Sciatic nerve (tissue), 2 donors: ENCODE data around the gene IRF8. TPM values are rescaled to one million over a fixed set of nuclear protein-coding genes. Genes with fewer than 3 reads are reported as not detected.

Source experiments
- ATAC-seq: fragments of 200-7000 bp; cut with Tn5 transposase; one replicate; pipeline ENCODE4 v1.9.1; 2020; ENCODE audit warnings: mild to moderate bottlenecking, moderate library complexity
- DNase-seq: peaks from one replicate; pipeline ENCODE4 v3.0.0-alpha.2; 2020; ENCODE audit warnings: low spot score
- intact Hi-C: fragments of 100-400 bp; cut with DNase I; formaldehyde crosslinking; loops from one replicate; pipeline ENCODE4 v1.14.2; 2022
- microRNA-seq: library from miRNA; unstranded; fragments of <30 nt; microRNA quantifications from one replicate; pipeline ENCODE4 v1.2.0, GENCODE V29; 2020
- total RNA-seq: library from RNA; stranded (reverse); fragmentation: NEBNext Ultra II Directional; extraction: Animal tissue kit (Norgen Biotek cat#: 25700); gene quantifications from one replicate; pipeline ENCODE4 v1.2.1, GENCODE V29; 2021
- donor health status: DM: no; HTN: no; CAD: no.
- donor health status: DM: no; HTN: no; CAD: no.

Gene IRF8
- total RNA-seq, 1 donor from 2014 or later: 19.1 TPM

- intact Hi-C loops: no loop called here
- no peak for DNase-seq
- no peak for ATAC-seq
Measured at GRCh38 chr16:85965125-85965524, 66.2 kb downstream of the IRF8 start.

DNA sequence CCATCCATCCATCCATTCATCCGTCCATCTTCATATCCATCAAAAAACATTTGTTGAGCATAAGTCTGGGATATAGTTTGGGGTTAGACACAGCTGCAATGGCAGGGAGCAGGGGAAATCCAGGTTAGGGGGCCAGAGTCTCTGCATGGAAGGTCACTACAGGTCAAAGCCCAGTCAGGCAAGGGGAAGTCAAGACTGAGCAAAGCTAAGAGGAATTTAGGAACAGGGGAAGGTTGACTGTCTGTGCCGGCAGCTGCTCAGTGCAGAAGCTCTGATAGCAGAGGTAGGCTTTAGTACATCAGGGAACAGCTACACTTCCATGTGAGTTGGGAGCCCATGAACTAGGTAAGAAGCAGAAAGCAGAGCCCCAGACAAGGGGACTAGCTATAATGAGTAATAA, 68.1 kb downstream of the IRF8 start:
- DNase-seq (no peak), ATAC-seq (no peak)
- intact Hi-C loops: no loop called here

DNA sequence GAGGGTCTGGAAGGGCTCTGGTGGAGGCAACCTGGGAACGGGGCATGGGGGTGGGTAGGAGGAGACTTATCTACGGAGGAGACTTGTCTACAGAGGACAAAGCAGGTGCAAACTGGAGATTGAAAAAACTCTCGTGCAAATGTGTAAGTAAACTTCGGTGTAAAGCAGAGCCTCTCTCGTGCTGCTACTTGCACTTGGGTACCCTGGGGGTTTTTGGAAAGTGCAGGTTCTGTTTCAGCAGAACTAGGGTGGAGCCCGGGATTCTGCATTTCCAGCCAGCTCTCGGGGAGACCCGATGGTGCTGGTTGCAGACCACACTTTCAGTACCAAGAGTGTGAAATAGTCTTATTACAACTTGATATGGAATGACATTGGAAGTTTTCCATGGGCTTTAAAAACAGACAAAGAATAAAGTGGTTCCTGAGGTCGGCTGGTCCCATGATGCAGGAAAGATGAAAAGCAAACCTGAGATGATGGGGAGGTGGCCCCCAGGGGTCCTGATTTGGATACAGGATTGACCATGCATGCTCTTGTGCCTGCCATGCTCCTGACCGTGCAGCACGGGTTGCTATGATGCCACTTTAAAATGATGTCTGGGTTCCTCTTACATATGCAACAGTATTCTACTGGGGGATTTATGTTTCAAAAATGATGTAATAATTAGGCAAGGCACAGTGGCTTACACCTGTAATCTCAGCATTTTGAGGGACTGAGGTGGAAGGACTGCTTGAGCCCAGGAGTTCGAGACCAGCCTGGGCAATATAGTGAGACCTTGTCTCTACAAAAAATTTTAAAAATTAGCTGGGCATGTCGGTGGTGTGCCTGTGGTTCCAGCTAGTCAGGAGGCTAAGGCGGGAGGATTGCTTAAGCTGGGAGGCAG, 69.3 kb downstream of the IRF8 start:
- intact Hi-C loops: no loop called here
- ATAC-seq (no peak), DNase-seq (no peak)

GRCh38 chr16:85969159-85969558, 70.2 kb downstream of the IRF8 start:
- intact Hi-C loops: no loop called here
- DNase-seq: no peak

GRCh38 chr16:85969591-85969990, 70.6 kb downstream of the IRF8 start:
- ATAC-seq (peak; percentile 59), DNase-seq (no peak)
- intact Hi-C loops: no loop called here

More at GRCh38 chr16:85969159-85969558, 70.2 kb downstream of the IRF8 start:
- ATAC-seq: peak; percentile 75

- ATAC-seq (no peak), DNase-seq (no peak)
- intact Hi-C loops: no loop called here
Measured at GRCh38 chr16:85970016-85970733, 71.2 kb downstream of the IRF8 start.

DNA sequence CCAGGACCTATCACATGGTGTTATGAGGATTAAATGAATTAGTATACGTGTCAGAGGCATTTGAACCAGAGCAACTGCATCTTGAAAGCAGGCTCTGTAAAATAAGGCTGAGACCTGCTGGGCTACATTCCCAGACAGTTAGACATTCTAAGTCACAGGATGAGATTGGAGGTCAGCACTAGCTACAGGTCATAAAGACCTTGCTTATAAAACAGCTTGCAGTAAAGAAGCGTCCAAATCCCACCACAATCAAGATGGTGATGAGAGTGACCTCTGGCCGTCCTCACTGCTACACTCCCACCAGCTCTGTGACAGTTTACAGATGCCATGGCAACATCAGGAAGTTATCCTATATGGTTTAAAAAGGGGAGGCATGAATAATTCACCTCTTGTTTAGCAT, 71.8 kb downstream of the IRF8 start:
- DNase-seq: no peak
- ATAC-seq: no peak
- intact Hi-C loops: no loop called here

Small RNA genes lying within 50 kb of the gene (microRNA-seq; reads per million reads assigned to microRNA genes)
- not detected for gene MIR6774

Other genes starting within 250 kb of the IRF8 start
- 1.3 TPM for gene GINS2, start 210.2 kb upstream of the IRF8 start, total RNA-seq
- 1.8 TPM for gene C16orf74, start 148.1 kb upstream of the IRF8 start, total RNA-seq
- 29.2 TPM for gene EMC8, start 99.6 kb upstream of the IRF8 start, total RNA-seq
- 277 TPM for gene COX4I1, start 99.5 kb upstream of the IRF8 start, total RNA-seq